Mesodermal cell (in vitro differentiated cells): Measurements from ENCODE around the gene DACH1.

Experiments used
- H3K27ac ChIP-seq: 2 replicates; pipeline ENCODE4 v1.7.0; 2013; ENCODE audit warnings: mild to moderate bottlenecking, low read depth, low read length, moderate library complexity; ENCODE audit not compliant: severe bottlenecking
- H3K36me3 ChIP-seq: 2 replicates; pipeline ENCODE4 v1.7.1; 2013; ENCODE audit warnings: mild to moderate bottlenecking, low read length, moderate library complexity; ENCODE audit not compliant: control insufficient read depth, insufficient read depth
- H3K4me1 ChIP-seq: one replicate; pipeline ENCODE4 v1.7.1; 2013; ENCODE audit warnings: mild to moderate bottlenecking, low read length; ENCODE audit not compliant: insufficient read depth, control insufficient read depth, poor library complexity, severe bottlenecking
- H3K4me3 ChIP-seq: 2 replicates; pipeline ENCODE4 v1.7.0; 2013; ENCODE audit warnings: low read length, control low read depth, mild to moderate bottlenecking; ENCODE audit not compliant: insufficient read depth, poor library complexity, severe bottlenecking; ENCODE audit errors: extremely low read depth
- H3K9me3 ChIP-seq: 2 replicates; pipeline ENCODE4 v1.7.1; 2013; ENCODE audit warnings: mild to moderate bottlenecking, low read length, moderate library complexity; ENCODE audit not compliant: control insufficient read depth
- WGBS, 2 experiments: methylation state at CpG; one replicate each; pipeline ENCODE4 v1.1.5; 2013; ENCODE audit warnings: missing lambda C conversion rate in 2 of 2; ENCODE audit not compliant: insufficient coverage in 2 of 2; 5-methylcytosine and 5-hydroxymethylcytosine counted together

DACH1 gene

DNA sequence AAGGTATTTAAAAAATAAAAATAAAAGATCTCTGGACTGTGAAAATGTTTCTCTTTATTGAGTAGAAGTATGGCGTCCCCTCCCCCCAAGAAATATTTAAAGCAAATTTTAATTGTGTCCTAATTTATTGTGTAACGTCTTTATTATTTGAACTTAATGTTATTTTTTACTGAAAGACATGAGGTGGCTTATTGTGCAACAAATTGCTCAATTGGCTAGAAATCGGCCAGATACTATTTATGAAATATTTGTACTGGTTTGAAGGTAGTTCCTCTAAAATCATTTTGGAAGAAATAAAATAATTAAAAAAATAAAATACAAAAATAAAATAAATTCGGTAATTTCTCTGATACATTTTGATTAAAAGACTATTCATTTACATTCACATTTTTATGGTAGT lies 162.3 kb downstream of the DACH1 start:
- no CpG with 5 or more reads among the region's 4 CpGs for WGBS, 2 experiments
- no peaks in the 10 kb centered on the region for H3K9me3 ChIP-seq
- no peaks in the 10 kb centered on the region for H3K4me1 ChIP-seq
- no peak overlapping the region for H3K27ac ChIP-seq
- no peak overlapping the region for H3K4me3 ChIP-seq
- H3K36me3 ChIP-seq: no peaks in the 10 kb centered on the region

DNA sequence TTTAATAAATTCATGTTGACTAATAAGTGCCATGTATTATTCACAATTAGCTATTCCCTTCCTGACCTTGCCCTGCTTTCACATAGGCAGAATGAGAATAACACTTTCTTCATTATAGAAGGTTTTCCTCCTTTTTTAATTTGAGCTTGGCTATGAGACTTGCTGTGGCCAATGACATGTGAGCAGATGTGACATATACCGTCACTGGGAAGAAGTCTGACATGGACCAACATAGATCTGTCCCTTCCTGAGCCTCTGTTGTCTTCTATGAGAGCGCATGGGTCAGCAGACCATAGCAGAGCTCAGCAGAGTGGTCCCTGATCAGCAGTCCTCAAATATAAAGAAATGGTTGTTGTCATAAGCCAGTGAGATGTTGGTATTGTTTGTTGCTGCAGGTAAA lies 163.9 kb downstream of the DACH1 start:
- Histone ChIP-seq H3K4me3 (no peak overlapping the region), H3K9me3 (no peaks in the 10 kb centered on the region), H3K4me1 (no peaks in the 10 kb centered on the region), H3K36me3 (no peaks in the 10 kb centered on the region), H3K27ac (no peak overlapping the region)
- 88 to 100% methylated on average over 1 of the region's 2 CpGs for WGBS, 2 experiments

DNA sequence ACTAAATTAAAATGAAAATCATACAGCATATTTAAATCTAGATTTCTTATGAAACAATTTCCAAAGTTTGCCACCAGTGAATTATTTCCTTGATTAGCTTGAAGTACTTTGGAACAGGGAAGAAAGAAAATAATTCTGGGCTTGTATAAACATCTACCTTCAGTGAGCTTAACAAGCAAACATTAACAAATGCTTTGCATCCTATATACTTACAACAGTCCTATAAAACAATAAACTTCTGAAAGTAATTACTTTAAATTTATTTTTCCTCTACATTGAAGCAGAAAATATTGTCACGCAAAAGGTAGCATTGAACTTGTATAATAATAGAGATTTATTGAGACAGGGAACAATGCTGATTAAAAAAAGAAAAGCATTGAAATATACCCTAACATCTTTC lies 164.8 kb downstream of the DACH1 start:
- no peak overlapping the region for H3K4me3 ChIP-seq
- WGBS, 2 experiments: no CpG with 5 or more reads among the region's 1 CpG
- H3K9me3 ChIP-seq: no peaks in the 10 kb centered on the region

DNA sequence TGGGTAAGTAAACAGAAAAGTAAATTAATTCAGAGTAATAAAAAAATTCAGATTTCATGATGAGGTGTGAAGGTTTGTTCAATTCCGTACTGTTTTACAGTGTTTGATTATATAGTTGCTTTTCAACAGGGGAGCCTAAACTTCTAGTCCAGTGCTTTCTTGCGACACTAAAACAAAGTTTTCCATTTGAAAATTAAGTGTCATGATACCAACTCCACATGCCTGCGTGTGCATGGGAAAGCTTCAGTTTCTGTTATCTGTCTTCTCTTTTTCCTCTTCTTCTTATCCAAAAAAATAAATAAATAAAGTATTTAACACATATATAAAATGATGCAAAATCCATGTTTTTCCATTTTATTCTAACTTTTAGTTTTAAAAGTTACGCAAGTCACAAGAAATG lies 165.3 kb downstream of the DACH1 start:
- Histone ChIP-seq H3K27ac (no peak overlapping the region), H3K4me1 (no peaks in the 10 kb centered on the region), H3K36me3 (no peaks in the 10 kb centered on the region), H3K4me3 (no peak overlapping the region), H3K9me3 (no peaks in the 10 kb centered on the region)
- WGBS, 2 experiments: 86% methylated on average over 1 of the region's 4 CpGs; no CpG with 5 or more reads in 1 of the 2 experiments

More for the DNA sequence above, 164.8 kb downstream of the DACH1 start:
- no peaks in the 10 kb centered on the region for H3K4me1 ChIP-seq
- H3K36me3 ChIP-seq: no peaks in the 10 kb centered on the region
- H3K27ac ChIP-seq: no peak overlapping the region

DNA sequence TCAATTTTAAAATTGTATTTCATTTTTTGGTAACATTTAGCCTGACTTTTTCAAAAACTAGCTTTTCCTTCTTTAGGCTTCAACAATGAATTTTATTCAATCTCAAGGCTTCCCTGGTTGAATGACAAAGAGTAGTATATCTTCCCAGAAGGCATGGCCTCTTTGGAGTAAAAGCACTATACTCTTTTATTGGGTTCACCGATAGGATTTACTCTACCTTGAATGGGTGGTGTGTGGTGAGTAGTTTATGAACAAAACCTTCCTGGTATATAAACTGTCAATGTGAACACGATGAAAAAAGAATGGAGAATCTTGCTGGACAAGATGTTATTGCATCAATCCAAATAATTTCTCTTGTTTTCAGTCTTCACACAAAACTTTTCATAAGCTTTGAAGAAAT lies 167.7 kb downstream of the DACH1 start:
- no peak overlapping the region for H3K4me3 ChIP-seq
- no peak overlapping the region for H3K27ac ChIP-seq
- H3K36me3 ChIP-seq: no peaks in the 10 kb centered on the region
- H3K9me3 ChIP-seq: no peaks in the 10 kb centered on the region
- no CpG with 5 or more reads among the region's 2 CpGs for WGBS, 2 experiments
- no peaks in the 10 kb centered on the region for H3K4me1 ChIP-seq

DNA sequence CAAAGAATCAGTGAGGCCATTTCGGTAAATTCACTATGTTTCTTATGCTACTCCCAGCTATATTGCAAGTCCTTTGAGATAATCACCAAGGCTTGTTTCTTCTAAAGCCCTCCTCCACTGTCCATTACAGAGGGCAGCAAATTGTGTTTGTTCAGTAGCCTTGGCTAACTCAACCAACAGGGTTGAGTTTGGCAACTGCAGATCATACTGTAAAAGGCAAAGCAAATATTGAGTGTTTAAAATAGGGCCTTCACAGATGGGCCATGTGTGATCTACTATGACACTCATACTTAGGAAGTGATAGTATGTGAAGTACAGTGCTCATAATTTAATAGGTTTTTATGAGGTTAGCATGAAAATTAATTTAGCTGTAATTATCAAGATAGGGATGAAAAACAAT lies 171.3 kb downstream of the DACH1 start:
- Histone ChIP-seq H3K36me3 (no peaks in the 10 kb centered on the region), H3K27ac (no peak overlapping the region), H3K9me3 (no peaks in the 10 kb centered on the region), H3K4me1 (no peaks in the 10 kb centered on the region), H3K4me3 (no peak overlapping the region)
- 100% methylated on average over 1 of the region's 1 CpG for WGBS, 2 experiments

DNA sequence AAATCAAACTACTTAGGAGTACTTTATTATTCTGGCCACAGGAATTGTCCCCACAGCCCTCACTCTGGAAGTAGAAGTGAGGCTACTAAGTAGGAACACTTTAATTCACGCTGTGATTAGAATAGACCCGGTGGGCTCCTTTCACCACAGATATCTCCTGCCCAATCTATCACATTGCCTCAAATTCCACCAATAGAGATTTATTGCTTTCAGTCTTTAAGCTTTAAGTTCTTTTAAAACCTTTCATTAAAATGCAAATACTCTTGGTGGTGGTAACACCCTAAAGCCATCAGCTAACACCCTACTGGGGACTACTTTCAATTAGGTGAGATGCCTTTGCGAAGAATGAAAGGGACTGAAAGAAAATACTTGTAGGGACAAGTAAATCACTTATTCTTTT lies 181.9 kb downstream of the DACH1 start:
- no peak overlapping the region for H3K27ac ChIP-seq
- no peaks in the 10 kb centered on the region for H3K9me3 ChIP-seq
- 10% methylated on average over 2 of the region's 3 CpGs; no CpG with 5 or more reads in 1 of the 2 experiments for WGBS, 2 experiments
- H3K4me3 ChIP-seq: no peak overlapping the region
- H3K36me3 ChIP-seq: no peaks in the 10 kb centered on the region
- no peaks in the 10 kb centered on the region for H3K4me1 ChIP-seq

DNA sequence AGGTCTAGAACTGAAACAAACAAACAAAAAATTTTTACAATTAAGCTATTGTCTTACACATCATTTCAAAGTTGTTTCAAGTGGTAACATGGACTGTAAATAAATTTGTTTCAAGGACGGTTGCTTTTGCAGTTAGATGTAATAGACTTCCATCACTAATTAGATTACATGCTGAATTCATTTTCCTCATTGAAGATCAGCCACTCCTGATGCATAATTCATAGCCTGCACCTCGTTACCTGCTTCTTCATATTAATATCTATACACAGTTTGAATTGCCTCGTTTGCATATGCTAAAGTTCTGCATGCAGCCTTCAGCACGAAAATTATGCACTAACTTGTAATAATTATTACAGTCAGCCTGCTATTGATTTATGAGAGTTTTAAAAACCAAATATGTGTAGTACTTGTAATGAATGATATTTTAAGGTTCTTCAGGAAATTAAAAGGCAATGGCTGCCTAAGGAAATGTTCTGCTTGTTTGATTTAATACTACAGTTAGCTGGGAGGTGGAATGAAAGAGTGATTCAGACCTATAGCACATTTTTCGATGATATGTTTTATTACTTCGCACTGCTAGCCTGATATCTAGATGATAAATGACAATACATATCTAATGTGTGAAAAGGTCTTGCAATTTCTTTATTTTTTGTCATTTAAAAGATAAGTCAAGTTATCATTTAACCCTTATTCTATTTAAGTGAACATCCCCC lies 184.9 kb downstream of the DACH1 start:
- no peaks in the 10 kb centered on the region for H3K36me3 ChIP-seq
- no peak overlapping the region for H3K4me3 ChIP-seq
- H3K9me3 ChIP-seq: no peaks in the 10 kb centered on the region
- 80 to 90% methylated on average over 2 of the region's 6 CpGs for WGBS, 2 experiments
- H3K4me1 ChIP-seq: no peaks in the 10 kb centered on the region
- H3K27ac ChIP-seq: no peak overlapping the region

DNA sequence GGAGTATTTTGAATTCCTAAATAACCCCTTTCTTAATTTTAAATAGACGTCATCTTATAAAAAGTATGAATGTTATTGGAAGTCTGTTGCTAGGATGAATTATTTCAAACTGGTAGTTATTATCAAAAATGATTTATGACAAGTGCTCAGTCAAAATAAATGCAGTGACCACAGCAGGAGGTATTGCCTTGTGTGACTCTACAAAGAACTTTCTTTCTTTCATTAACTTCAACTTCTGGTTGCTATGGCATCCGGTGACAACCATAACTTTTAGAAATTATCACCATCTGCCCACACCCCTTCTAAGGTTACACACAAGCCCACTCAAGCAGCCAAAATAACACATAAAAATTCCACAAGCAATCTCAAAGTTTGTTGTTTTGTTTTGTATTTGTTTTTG lies 189.9 kb downstream of the DACH1 start:
- 100% methylated on average over 1 of the region's 2 CpGs; no CpG with 5 or more reads in 1 of the 2 experiments for WGBS, 2 experiments
- Histone ChIP-seq H3K27ac (no peak overlapping the region), H3K9me3 (no peaks in the 10 kb centered on the region), H3K36me3 (no peaks in the 10 kb centered on the region), H3K4me3 (no peak overlapping the region), H3K4me1 (no peaks in the 10 kb centered on the region)

DNA sequence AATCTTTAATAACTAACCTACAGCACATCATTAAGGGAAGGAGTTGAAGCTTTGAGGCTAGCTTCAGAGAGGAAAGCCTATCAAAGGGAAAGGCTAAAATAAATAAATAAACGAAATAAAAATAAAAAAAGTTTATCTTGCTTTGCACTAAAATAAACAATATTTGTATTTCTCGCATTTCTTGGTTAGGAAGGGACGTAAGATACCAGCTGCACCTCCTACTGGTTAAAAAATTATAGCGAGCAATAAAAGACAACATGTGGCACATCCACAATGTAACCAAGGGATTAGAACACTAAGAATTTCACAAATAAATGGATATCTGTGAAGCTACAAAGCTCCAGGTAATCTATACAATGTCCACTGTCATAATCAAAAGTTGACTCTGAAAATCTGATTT lies 194.5 kb downstream of the DACH1 start:
- no peaks in the 10 kb centered on the region for H3K36me3 ChIP-seq
- H3K27ac ChIP-seq: no peak overlapping the region
- H3K9me3 ChIP-seq: no peaks in the 10 kb centered on the region
- H3K4me3 ChIP-seq: no peak overlapping the region
- 79% methylated on average over 3 of the region's 4 CpGs; no CpG with 5 or more reads in 1 of the 2 experiments for WGBS, 2 experiments
- no peaks in the 10 kb centered on the region for H3K4me1 ChIP-seq

DNA sequence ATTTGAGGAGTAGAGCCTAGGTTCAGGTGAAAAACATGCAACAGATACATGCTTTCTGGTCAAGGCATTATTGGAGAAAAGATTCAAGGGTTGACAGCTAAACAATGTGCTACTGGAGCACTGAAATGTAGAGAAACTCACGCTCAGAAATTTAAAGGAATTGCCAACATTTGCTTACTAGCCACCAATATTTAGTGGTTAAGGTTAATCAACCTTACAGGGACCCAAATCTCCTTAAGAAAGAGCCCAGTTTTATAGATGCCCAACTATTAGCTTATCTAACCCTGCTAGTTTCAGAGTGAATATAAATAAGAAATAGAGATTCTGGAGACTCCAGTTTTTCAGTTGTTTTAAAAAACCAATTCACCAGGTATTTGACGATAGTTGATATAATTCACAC lies 203.6 kb downstream of the DACH1 start:
- H3K36me3 ChIP-seq: no peaks in the 10 kb centered on the region
- no peaks in the 10 kb centered on the region for H3K9me3 ChIP-seq
- no peak overlapping the region for H3K27ac ChIP-seq
- WGBS, 2 experiments: no CpG with 5 or more reads among the region's 2 CpGs
- no peak overlapping the region for H3K4me3 ChIP-seq
- H3K4me1 ChIP-seq: no peaks in the 10 kb centered on the region
